GM19452 (cell line): ENCODE data around the gene NDNF.

ENCODE experiments used
- ATAC-seq: cut with Tn5 transposase; IDR thresholded peaks from one replicate; pipeline ENCODE4 v1.9.1; 2021; ENCODE audit not compliant: unreplicated experiment

The NDNF gene

DNA sequence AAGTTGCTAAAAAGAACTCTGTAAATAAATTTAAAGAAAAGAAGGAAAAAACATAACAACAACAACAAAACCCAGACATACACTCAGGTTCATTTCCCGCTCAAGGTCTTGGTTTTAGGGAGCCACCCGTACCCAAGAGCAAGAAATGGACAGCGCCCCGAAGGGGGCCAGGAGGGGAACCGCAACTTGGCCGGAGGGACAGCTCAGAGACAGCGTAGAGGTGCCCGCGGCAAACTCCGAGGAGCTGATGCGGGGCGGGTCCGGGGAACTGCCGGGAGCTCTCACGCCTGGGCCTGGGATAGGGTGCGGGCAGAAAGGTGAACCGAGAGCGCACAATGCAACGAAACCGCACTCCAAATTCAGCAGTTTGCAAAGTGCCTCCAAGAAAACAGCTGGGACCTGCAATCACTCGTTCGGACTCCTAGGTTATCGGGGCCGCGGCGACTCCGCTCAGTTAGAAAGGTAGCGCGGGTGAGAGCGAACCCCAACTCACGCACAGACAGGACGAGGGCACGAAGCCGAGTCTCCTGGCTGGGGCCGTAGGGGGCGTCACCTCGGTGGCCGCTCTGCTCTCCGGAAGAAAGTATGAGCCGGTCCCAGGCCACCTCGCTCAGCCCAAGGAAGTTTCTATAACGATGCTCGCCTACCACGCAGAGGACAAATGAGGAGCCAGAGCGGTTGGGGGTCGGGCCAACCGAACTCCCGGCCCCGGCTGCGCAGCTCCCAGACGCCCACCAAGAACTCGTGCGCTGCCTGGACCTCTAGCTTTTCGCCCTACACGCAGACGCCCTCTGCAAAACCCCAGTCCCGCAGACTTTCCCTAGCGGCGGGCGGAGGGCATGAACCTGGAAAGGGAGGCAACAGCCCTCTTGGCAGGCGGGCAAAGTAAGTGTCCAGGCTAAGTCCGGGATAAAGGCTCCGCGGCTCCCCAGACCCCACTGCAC, 1.4 kb downstream of the NDNF start:
- no peak for ATAC-seq

- no peak for ATAC-seq
Observed at GRCh38 chr4:121070274-121070673, 2.1 kb downstream of the NDNF start.

DNA sequence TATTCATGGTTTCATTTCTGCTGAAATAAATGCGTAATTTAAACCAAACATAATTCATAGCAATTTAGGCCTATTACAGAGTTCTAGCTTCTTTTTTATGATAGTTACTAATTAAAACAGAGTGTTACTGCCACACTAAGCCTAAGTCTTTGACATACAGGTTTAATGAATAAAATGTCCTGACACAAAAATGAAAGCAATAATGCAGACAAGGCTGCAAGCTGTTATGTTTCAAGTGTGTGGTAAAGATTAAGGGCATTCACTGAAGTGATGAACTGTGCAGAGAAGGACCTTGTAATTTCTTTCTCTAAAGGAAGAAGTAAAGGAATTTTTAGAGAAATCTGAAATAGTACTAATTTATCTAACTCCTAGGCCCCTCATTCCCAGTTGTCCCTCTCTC, 2.9 kb downstream of the NDNF start:
- ATAC-seq: no peak

- no peak for ATAC-seq
Observed at GRCh38 chr4:121064482-121064881, 7.9 kb downstream of the NDNF start.

GRCh38 chr4:121062521-121062920, 9.8 kb downstream of the NDNF start:
- no peak for ATAC-seq

GRCh38 chr4:121061861-121062260, 10.5 kb downstream of the NDNF start:
- no peak for ATAC-seq

GRCh38 chr4:121061215-121061614, 11.1 kb downstream of the NDNF start:
- no peak for ATAC-seq

GRCh38 chr4:121057466-121057922, 14.8 kb downstream of the NDNF start:
- ATAC-seq: no peak

- ATAC-seq: no peak
Observed at GRCh38 chr4:121056066-121056465, 16.3 kb downstream of the NDNF start.

DNA sequence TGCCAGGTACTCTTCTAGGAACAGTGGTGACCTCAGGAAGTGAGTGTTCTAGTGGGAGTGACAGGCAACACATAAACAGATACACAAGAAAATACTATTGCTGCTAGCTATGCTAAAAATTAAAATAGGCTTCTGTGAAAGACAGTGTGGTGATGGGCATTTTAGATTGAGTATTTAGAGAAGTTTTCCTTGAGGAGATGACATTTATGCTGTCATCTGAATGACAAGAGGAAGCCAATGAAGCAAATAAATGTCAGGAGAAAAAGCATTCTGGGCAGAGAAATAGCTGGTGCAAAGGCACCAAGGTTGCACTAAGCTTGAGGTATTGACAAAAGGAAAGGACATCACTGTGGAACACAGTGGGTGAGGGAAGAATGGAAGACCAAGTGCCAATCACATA, 18.0 kb downstream of the NDNF start:
- no peak for ATAC-seq

- ATAC-seq: no peak
Observed at GRCh38 chr4:121053601-121054143, 18.7 kb downstream of the NDNF start.

GRCh38 chr4:121050300-121050699, 22.0 kb downstream of the NDNF start:
- no peak for ATAC-seq

DNA sequence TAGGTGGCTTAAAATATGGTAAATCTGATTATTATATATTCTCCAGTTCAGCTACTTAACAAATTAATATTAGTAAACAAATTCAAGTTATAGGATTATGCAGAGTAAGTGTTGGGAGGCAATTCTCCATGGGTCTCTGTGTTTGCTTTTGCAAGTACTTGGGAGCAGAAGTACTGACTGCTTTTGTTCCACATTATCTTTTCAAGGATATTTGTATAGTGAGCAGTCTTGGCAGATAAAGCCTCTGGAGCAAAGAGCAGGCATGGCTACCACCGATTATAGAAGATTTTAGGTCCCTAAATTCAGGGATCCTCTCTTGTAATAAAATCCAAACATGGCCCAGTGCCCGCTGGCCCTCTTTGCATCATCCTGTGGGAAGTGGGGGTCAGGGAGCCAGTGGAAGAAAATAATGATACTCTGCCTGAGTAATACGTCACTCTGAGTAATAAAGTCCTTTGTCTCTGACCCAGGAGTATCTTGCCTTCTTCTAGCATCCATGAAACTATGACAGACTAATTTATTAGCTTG, 23.2 kb downstream of the NDNF start:
- ATAC-seq: no peak

GRCh38 chr4:121048165-121048564, 24.2 kb downstream of the NDNF start:
- ATAC-seq: no peak

- ATAC-seq: peak; percentile 99
Observed at GRCh38 chr4:121041307-121042090, 30.8 kb downstream of the NDNF start.

DNA sequence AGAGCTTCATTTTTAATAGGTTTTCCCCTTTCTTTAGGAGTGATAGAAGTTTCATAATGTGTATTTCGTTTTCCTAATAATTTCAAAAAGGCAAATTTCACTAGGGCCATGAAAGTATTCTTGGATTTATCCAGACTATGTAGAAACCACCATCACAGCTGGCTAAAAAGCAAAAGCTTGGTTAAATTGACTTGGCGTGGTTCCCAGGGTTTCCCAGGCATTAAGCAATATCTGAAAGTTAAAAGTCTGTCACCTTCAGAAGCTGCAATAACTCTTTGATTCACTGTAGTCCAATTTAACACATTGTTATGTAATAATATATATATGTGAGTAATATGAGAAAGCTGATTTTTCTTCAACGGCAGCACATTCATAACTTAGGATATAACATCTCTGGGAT, 38.3 kb downstream of the NDNF start:
- no peak for ATAC-seq

DNA sequence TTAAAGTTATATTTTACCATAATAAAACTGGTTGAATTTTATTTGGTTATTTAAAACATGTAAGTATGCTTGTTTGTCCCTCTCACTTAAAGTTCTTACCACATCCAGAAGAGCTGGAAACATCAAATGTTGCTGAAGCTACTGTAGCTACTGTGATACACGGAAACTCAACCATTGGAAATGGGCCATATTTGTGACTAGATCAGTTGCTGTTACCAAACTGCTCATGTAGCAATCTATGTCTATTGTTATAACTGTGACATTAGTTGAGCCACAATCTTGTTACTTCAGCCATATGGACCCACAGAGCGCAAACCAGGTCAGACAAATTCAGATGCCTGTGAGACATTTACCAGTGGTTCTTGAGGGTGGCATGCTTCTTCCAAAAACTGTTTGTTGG, 41.6 kb downstream of the NDNF start:
- no peak for ATAC-seq

GRCh38 chr4:121030131-121030530, 42.2 kb downstream of the NDNF start:
- ATAC-seq: no peak

DNA sequence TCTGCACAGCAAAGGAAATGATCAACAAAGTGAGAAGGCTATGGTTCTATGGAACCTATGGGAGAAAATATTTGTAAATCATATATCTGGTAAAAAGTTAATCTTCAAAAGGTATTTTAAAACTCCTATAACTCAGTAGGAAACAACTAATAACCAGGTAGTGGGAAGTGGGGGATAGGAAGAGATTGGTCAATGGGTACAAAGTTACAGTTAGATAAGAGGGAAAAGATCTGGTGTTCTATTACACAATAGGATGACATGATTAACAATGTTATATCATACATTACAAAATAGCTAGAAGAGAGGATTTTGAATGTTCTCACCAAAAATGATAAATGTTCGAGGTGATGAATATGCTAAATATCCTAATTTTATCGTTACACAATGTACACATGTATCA, 46.3 kb downstream of the NDNF start:
- ATAC-seq: no peak

DNA sequence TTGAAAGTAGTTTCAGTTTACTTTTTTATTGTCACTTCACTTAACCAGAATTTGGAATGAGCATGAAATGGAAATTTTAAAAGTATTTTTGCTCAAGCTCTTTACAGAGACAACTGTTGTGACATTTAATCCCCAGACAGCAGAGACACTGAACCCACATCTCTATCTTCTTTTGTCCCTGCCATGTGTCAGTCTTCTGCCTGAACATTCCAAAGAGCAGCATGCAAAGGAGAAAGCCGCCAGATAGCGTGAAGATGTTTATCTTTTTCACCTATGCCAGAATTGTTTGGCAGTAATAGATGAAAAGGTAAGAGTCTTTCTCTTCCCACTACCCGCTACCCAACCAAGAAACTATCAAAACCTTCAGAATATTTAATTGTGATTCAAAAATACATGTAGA, 46.8 kb downstream of the NDNF start:
- no peak for ATAC-seq

DNA sequence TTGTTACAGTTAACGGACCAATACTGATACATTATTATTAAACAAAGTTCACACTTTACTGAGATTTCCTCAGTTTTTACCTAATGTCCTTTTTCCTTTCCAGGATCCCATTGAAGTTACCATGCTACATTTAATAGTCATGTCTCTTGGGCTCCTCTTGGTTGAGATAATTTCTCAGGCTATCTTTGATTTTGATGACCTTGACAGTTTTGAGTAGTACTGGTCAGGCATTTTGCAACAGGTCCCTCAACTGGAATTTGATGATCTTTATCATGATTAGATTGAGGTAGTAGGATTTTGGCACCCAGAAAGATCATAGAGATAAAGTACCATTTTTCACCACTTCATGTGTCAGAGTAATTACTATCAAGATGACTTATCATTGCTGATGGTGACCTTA, 53.8 kb downstream of the NDNF start:
- ATAC-seq: no peak
